H4 (cell line): ENCODE data around the gene PHACTR1. TPM values are rescaled to one million over a fixed set of nuclear protein-coding genes. Genes with fewer than 3 reads are reported as not detected.
"Not testable (repeated sequence)": the region's sequence is repeated elsewhere in the genome, so short reads cannot be mapped to it uniquely, and the experiment has no call there.

Experiments
- DNase-seq: peaks from one replicate; pipeline ENCODE4 v3.0.0-alpha.2; 2015; ENCODE audit warnings: low spot score
- total RNA-seq: library from RNA; depleted of rRNA; stranded (reverse); fragments of >200 nt; shearing (Covaris generic); gene quantifications from 2 replicates; pipeline ENCODE4 v1.2.3, GENCODE V29; 2014; rRNA removed

Gene PHACTR1
- total RNA-seq: 1.8 and 3.3 TPM in 2 replicates

DNA sequence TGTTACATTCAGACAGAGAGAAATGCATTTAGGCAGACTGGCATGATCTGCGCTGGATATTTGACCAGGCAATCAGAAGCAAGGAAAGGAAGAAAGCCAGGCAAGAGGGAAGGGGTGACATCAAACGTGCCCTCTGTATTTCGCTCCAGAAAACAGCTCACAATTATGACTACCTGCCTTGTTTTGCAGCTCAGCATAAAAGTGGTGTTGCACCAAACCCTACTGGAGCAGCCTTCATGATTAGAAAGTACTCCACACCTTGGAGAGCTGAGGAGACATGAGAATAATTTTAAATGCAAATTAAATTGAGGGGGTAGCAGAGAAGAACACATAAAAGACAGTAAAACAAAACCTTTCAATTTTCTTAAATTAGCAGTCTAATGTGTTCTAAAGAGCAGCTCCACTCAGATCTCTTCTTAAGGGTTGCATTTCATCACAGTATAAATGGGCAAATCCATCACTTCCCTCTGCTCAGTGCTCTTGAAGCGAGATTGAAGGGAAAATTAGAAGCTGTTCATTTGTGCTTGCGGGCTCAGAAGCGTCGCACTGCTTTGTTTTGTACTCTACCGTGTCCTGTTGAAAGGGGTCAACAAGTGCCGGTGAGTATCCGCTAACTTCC is at the start of gene PHACTR1:
Gene PHACTR1 (plus strand): TSS at position 470 of the 619 bp plus-strand sequence.
- no peak for DNase-seq

DNA sequence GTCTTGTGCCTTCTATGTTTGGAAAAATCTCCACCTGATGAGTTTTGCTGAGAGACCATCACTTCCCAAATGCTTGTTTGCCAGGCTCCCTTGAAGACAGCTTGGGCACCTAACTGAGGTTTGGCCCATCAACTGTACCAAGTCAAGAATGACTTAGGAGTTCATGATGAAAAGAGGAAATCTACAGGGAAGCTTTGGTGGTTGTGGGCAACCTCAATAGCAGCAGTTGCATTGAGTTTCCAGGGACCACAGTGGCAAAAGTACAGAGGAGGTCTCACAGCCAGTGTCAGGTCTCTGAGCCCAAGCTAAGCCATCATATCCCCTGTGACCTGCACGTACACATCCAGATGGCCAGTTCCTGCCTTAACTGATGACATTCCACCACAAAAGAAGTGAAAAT is 49.7 kb upstream of the PHACTR1 start:
- DNase-seq: no peak

DNA sequence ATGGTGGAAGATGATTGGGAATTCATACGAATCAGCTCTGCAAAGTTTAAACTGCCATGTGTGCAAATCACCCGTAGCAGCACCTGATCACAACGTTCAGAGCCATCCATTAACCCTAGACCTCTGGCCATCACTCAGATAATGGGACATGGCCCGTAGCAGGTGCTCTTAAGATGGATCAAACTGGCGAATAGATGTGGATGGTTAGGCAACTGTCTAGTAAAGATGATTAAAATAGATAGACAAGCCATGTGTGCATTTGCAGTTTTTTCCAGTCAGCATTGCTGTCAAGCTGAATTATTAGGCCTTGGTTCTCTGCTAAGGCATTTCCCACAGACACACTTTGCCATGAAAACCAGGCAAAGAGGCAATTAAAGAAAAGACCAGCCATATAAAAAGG is 40.6 kb upstream of the PHACTR1 start:
- no peak for DNase-seq

DNA sequence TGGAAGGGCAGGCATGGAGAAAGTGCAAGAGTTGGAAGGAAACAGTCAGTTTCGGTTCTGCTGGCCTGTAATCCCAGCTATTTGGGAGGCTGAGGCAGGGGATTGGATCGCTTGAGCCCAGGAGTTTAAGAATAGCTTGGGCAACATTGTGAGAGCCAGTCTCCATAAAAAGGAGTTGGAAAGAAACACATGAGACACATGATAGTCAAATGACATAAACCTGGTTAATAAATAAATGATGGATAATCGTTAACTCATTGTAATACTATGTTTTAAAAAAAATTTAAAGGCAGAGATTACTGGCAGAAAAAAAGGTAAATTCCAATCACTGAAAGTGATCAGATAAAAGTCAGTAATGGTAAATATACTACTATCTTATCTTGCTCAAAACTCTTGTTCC is 37.2 kb upstream of the PHACTR1 start:
- DNase-seq: no peak

DNA sequence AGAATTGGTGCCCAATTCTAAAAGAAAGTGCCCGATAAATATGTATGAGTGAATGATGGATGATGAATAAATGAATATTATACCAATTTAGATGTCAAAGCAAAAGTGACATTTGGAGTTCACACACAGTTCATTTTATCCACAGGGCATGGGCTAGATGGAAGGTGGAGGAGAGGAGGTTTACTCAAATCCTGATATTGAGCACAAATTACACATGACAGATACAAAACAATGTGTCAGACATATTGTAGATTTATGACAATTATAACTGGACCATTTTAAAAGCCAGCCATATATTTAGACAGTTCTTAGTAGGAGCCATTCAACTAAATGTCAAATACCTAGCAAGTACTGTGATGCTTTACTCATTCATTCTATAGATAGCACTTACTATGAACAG is 23.4 kb upstream of the PHACTR1 start:
- DNase-seq: no peak

DNA sequence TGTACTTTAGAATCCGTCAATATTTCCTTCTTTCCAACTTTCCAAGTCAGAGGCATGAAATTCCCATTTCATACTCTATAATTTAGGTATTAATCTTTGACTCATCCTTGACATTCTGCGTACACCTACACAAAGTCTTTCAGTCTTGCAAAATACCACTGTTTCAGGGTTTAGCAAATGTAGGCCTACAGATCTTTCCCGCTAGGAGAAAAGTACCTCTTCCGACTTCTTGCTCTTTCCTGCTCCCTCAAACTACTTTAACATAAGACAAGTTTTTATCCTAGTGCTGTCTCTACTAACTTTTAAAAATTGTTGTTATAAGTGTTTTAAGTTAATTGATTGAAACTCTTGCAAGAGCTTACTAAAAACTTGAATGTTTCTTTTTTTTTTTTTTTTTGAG is 18.3 kb upstream of the PHACTR1 start:
- no peak for DNase-seq

DNA sequence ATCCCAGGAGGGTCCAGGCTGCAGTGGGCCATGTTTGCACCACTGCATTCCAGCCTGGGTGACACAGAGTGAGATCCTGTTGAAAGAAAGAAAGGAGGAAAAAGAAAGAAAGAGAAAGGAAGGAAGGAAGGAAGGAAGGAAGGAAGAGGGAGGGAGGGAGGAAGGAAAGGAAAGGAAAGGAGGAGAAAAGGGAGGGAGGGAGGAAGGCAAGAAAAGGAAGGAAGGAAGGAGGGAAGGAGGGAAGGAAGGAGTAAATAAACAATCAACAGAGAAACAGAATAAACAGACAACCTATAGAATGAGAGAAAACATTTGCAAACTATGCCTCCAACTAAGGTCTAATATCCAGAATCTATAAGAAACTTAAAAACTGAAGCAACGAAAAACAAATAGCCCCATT is 11.6 kb upstream of the PHACTR1 start:
- no peak for DNase-seq

DNA sequence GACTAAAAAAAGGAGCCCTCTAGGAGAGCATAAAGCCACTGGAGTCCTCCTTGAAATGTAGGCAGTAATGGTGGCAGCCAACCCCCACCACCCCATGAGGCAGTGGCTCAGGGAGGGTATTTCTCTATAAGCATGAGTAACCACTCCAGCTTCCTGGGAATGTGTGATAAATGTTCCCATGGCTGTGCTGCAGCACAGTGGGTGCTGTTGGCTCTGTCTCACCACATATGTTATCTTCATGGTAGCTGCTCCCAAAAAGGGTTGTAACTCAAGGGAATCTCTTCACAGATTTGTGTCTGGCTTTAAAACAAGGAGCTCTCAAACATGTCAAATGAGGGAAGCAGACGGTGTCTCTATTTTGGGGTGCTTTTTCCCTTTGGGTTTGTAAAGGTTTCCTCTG is 7.5 kb upstream of the PHACTR1 start:
- DNase-seq: no peak

DNA sequence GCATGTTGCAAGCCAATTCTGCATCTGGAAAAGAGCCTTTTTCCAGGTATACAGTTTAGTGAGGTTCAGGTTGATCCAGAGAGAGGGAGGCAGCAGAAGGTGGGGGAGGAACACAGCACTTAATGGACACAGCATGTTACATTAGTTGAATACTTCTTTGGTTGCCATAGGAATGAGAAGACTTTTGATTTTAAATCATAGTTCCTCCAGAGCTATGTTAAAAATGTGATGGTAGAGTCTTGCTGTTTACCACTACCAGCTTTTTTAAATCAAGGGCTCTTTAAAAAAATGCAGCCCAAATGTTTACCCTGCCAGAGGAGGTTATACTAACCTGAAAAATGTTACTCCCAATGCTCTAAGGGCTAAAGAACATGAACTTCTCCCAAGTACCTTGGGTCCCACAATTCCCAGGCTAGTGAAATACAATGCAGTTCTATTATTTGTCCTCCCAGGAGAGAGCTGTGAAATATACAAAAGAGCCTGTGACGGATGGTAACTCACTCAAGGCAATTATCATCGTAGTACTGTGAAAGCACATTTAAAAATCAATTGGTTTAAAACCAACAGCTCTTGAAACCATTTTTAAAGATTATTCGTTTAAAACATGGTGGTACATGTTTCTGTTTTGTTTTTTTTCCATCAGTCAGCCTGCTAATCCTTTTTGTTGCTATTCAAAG is 6.9 kb upstream of the PHACTR1 start:
- DNase-seq: no peak

DNA sequence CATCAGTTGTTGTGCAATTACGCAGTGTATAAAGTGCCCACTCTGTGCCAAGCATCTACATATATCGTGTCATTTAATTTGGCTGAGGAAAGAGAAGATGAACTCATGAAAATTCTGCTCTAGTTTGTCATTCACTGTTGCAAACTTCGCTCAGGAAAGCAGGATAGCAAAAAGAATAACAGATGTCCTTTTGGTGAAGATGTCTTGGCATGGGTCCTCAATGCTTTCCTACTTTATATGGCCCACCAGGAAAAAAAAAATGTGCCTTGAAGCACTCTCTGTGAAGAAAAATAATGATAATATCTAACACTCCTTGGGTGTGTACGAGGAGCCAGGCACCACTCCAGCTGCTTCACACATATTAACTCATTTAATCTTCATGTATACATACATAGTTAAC is 5.6 kb upstream of the PHACTR1 start:
- DNase-seq: no peak

DNA sequence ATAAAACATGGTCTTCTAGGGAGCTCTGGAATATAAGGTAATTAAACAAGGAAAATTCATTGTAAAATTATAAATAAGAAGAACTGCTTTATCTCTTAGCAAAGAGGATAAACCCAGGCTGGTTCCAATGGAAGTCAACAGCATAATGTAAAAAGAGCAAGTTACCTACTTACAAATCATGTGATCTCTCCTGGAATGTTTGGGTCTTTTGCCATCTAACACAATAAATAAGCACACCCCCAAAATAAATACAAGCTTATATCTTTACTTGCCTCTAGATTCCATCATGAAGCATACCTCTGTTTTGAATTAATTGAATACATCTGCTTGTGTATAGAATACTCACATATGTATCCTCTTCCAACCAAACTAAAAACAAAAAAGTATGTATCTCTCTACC is 2.5 kb upstream of the PHACTR1 start:
- DNase-seq: no peak

DNA sequence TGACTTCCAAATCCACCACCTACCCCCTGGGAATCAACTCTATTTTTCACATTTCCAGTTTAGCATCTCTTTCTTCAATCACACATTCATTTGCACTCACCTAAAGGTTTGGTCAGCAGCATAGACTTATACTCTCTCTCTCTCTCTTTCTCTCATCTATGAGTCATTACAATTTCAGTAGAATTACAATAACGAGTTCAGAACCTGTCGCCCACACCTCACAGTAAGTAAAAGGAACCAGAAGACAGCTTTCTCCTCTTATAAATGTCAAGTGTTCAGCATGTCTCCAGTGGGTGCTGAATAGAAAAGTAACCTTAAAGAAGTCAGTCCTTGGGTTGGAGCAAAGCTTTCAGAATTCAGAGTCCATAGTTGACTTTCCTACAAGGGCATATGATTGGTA is 1.1 kb upstream of the PHACTR1 start:
- DNase-seq: no peak

DNA sequence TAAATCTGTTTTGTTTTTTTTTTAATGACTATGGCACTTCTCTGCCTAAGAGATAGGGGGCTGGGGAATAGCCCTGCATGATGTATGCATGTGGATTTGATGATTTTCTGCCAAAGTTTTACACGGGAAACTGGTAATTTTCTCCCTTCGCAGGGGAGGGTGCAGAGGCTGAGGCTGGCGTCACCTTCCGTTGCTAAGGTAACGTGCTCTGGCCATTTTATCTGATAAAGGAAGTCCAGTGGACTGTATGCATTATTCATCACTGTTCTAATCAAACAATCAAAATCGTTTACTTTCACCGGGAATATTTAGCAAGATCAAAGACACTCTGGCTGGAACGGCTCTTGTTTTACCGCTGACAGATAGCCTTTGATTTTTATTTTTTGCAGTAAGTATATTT is 789 bp downstream of the PHACTR1 start:
- peak; percentile 16 for DNase-seq

DNA sequence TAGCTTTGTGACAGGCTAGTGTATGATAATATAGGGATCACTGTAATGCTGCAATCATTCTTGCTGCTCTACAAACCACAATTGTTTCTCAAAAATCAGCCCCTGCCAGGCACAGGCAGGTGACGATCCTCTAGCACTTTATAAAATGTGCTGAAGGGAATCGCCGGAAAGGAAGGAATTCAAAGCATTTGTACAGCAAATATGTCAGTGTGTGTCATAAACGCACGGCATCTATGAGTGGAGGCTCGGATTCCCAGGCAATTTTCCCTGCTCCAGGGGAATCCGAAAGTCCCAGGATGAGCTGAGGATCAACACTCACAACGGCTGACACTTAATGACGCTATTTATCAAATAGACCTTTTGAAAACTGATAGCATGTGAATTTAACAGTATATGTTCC is 1.4 kb downstream of the PHACTR1 start:
- no peak for DNase-seq

DNA sequence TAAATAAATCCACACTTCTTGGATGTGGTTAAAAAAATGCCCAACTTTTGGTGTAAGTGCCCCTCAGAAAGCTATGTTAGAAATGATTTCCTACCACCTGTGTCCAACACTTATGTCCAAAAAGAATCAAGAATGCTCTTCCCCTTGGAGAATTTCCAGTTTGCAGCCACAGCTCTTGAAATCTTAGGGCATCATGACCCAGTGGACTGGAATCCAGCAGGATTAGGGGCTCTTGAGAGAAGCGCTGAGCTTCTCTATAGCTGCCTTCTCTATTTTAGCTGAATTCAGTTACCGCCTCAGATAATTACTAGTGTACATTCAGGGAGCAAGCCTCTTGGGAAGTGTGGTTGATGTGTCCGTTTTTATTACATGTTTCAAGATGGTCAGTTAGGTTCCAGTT is 2.5 kb downstream of the PHACTR1 start:
- DNase-seq: no peak

DNA sequence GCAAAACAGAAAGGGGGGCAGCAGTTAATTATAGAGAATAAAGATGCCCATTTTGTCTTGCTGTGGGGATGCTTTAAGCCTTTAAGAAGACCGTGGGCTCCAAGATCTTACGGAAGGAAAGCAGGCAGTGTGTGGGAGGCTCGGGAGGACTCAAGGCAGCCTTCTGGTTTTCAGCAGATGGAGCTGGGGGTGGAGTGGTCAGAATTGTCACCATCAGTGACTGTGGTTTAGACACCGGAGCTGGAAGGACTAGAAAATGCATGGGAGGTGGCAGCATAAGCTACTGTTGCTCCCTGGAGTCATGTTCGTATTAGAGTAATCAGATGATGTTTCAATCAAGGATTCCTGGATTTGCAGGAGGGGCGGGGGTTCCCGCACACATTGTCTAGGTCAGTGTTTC is 3.7 kb downstream of the PHACTR1 start:
- no peak for DNase-seq

DNA sequence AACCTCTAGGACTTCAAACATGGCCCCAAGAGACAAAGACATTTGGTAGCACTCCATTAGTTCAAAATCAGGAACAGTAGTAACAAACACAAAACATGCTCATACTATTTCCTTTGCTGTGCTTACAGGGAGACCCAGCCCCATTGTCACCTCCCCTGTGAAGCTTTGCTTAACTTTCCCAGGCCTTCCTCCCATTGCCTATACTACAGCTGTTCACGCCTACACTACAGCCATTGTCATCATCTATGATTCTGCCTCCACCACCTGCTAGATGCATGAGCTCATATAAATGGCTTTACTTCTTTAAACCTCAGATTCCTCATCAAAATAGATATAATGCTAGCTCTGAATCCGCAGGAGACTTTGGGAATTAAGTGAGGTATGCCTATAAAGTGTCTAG is 8.7 kb downstream of the PHACTR1 start:
- no peak for DNase-seq

DNA sequence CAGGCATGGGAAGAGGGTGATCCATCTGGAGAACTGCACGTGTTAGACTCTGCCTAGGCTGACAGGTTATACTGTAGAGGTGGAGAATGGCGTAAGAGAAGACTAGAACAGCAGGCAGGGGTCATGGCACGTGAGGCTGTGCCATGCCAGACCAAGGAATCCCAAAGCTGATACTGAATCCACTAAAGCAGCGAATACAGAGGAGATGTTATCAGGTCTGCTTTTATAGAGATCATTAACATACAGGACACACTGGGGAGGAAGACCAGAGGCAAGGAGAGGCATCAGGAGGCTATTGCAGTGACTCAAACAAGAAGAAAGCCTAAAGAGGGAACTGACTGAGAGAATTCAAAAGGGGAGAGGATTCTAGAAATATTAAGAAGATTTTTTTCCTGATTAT is 12.9 kb downstream of the PHACTR1 start:
- DNase-seq: no peak

DNA sequence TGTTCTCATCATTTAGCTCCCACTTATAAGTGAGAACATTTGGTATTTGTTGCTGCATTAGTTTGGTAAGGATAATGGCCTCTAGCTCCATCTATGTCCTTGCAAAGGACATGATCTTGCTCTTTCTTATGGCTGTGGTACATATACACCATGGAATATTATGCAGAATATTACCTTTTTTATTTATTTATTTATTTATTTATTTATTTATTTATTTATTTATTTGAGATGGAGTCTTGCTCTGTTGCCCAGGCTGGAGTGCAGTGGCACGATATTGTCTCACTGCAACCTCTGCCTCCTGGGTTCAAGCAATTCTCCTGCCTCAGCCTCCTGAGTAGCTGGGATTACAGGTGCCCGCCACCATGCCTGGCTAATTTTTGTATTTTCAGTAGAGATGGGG is 14.2 kb downstream of the PHACTR1 start:
- DNase-seq: not testable (repeated sequence)

DNA sequence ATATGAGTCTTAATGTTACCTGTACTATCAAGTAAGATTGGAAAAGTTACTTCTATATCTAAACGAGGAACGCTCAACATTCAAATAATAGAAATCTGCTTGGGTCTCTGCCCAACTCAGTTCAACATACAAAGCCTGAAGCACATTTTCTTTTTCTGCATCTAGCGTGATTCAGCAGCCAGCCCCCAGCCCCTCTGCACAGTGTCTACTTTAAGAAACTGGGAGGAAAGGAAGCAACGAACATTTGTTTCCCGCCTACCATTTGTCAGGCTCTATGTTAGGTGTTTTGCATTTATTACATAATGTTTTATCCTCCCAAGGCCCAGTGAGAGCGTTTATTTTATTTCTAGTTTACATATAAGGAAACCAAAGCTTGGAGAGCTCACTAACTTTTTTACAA is 17.3 kb downstream of the PHACTR1 start:
- DNase-seq: no peak

DNA sequence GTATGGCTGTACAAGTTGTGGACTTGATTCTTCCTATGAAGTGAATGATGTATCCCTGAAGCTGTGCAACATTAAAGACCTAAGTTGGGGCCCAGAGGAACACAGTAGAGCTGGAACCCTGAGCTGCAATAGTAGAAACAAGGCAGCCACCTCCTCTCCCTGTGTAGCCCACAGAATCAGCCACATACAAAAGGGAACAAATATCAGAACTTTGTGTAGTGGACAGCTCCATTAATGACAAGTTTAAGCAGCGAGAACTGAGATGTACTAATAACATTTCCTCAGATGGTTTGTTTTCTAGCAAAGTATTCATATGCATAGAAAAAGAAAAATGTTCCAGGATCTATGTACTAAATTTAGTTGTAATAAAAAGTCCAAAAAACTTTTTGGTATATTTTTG is 19.2 kb downstream of the PHACTR1 start:
- DNase-seq: no peak

DNA sequence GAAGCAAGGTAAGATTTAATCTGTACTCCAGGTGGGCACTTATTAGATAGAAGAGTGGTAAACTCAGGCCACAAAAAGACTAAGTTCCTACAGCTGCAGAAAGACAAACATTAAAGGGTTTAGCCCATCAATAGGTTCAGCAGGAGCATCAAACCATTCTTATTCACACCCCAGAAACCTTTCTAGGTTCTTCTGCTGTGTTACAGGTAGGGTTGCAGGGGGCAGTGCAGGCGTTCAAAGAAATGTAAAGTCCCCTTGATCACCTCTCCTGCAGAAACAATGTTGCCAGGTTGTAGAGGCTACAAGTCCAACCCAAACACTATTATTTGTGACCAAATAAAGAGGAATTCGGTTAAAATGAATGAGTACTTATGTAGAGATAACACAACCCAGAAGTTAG is 31.8 kb downstream of the PHACTR1 start:
- DNase-seq: no peak

DNA sequence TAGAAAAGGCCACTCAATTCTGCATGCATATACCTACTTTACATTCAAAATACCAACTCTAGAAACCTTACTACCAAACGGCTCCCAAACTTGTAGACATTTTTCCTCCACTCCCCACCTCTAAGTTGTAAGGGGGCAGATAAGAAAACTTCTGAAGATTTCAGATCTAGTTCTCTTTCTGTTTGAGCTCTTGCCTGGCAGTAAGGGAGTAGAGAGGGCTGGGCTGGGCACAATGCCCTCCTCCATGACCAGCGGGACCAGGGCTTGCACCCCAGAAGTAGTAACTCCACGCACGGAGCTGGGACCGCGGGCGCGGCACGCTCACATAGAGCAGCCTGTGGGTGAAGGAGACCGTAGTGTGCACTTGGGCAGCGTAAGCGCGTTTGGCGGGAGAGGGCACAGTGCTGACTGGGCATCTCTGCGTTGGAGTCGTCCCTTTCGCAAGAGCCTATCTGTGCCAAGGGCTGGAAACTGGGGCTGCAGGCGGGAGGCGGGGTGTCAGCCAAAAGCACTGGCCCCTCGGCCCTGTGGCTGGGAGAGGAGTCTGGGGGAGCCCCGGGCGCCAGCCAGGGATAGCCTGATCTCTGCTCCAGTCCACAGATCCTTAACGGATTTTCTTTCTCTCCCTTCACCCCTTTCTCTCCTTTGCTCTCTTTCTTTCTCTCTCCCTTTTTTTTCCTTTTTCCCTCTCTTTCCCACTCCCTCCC is 32.4 kb downstream of the PHACTR1 start:
- DNase-seq: no peak
